Esophagus muscularis mucosa (tissue), 4 donors: Measurements from ENCODE around the gene IQCN.

Source experiments
- EP300 ChIP-seq: sonication (generic); formaldehyde crosslinking; IDR thresholded peaks from one replicate; pipeline ENCODE4 v1.6.1; 2017; ENCODE audit warnings: antibody characterized with exemption
- POLR2A ChIP-seq: fragments of 450-650 bp; IDR thresholded peaks from one replicate; pipeline ENCODE4 v1.6.1; 2017; ENCODE audit warnings: antibody characterized with exemption, moderate library complexity, mild to moderate bottlenecking, low read depth
- POLR2AphosphoS5 ChIP-seq, 2 donors: sonication (generic); formaldehyde crosslinking; IDR thresholded peaks; one replicate each; pipeline ENCODE4 v1.6.1; 2017; ENCODE audit warnings: antibody characterized with exemption in 2 of 2
- TF ChIP-seq, protein P1 (sequence below), 3 experiments: fragments of 200-600 bp in 2 of 3; fragments of 450-650 bp in 1 of 3; sonication (generic) in 2 of 3; IDR thresholded peaks; one replicate each; pipeline ENCODE4 v1.5.1; 2017 to 2019; ENCODE audit warnings: antibody characterized with exemption in 3 of 3, mild to moderate bottlenecking in 2 of 3, moderate library complexity in 1 of 3

DNA sequence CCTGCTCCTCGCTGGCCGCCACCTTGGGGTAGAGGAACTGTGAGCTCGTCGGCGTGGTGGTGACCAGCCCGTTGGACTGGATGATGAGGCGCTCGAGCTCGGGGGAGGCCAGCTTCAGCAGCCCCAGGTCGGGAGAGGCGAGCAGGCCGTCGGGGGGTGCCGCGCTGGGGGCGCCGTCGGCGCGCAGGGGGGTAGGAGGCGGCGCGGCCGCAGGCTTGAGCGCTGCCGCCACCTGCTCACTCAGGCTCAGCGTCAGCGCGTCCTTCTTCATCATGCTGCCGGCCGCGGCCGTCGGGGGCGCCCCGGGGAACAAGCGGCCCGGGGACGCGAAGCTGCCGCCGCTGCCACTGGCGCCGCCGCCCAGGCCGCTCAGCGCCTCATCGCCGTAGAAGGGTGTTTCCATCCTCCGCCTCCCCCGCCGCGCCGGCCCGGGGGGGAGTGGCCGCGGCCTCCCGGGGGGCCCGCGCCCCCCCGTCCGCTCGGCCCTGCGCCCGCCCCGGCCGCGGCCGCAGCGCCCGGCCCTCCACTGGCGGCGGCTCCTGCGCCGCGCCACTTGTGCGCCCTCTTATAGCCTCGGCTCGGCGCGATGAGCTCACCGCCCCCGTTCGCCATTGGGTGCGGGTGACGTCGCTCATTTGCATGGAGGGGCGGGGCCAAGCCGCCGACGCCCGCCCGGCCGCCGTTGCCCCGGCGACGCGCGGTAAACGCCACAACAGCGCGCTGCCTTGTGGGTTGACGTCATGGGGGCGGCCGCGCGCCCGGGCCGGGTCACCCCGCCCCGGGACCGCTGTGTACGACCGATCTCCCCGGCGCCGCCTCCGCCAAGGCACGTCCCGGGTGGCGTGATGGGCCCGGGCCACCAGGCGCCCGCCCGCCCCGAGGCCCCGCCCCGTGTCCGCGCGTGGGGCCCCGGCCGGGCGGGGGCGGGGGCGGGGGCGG is 7.1 kb upstream of the IQCN start, which contains the start of gene JUND:
- TF ChIP-seq, protein P1, sequence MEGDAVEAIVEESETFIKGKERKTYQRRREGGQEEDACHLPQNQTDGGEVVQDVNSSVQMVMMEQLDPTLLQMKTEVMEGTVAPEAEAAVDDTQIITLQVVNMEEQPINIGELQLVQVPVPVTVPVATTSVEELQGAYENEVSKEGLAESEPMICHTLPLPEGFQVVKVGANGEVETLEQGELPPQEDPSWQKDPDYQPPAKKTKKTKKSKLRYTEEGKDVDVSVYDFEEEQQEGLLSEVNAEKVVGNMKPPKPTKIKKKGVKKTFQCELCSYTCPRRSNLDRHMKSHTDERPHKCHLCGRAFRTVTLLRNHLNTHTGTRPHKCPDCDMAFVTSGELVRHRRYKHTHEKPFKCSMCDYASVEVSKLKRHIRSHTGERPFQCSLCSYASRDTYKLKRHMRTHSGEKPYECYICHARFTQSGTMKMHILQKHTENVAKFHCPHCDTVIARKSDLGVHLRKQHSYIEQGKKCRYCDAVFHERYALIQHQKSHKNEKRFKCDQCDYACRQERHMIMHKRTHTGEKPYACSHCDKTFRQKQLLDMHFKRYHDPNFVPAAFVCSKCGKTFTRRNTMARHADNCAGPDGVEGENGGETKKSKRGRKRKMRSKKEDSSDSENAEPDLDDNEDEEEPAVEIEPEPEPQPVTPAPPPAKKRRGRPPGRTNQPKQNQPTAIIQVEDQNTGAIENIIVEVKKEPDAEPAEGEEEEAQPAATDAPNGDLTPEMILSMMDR (IDR thresholded peaks at IDR 0.05) = no peak
- TF ChIP-seq POLR2A = peak; percentile 89
- TF ChIP-seq EP300 = peak; percentile 72
- peak; percentile 96 to 98 for TF ChIP-seq POLR2AphosphoS5 (IDR thresholded peaks at IDR 0.05)
